Activated naive CD8-positive, alpha-beta T cell treated with anti-CD3 and anti-CD28 coated beads, Interleukin-2, amount 10 ng/mL, durations not matched to agents 7 days and 5 days (primary cell): ENCODE results near the gene SPOCD1. TPM values are rescaled to one million over a fixed set of nuclear protein-coding genes. Genes with fewer than 3 reads are reported as not detected.
"Not testable (repeated sequence)": the region's sequence is repeated elsewhere in the genome, so short reads cannot be mapped to it uniquely, and the experiment has no call there.

Experiments
- ATAC-seq: fragments of 150-1000 bp; cut with Tn5 transposase; one replicate; pipeline ENCODE4 v1.10.0; 2021; ENCODE audit warnings: low read depth, moderate library complexity
- POLR2A ChIA-PET: fragments of 350-600 bp; sonication (Branson Sonifier 250); formaldehyde crosslinking; loops from one replicate; lab custom pipeline; 2021; ENCODE audit warnings: antibody characterized with exemption; lab: Charles Lee
- DNase-seq: peaks from one replicate; pipeline ENCODE4 v3.0.0; 2021
- H3K27ac Mint-ChIP-seq: one replicate; pipeline ENCODE4 v1.8.0; 2022; ENCODE audit warnings: mild to moderate bottlenecking, mixed read lengths
- H3K27me3 Mint-ChIP-seq: one replicate; pipeline ENCODE4 v1.8.0; 2022; ENCODE audit warnings: mild to moderate bottlenecking, moderate library complexity, mixed read lengths
- H3K36me3 Mint-ChIP-seq: one replicate; pipeline ENCODE4 v1.8.0; 2021; ENCODE audit warnings: mild to moderate bottlenecking, mixed read lengths
- H3K4me1 Mint-ChIP-seq: one replicate; pipeline ENCODE4 v1.8.0; 2021; ENCODE audit warnings: mixed read lengths
- H3K4me3 Mint-ChIP-seq: one replicate; pipeline ENCODE4 v1.8.0; 2022; ENCODE audit warnings: mild to moderate bottlenecking, moderate library complexity, mixed read lengths
- H3K9me3 Mint-ChIP-seq: one replicate; pipeline ENCODE4 v1.8.0; 2021; ENCODE audit warnings: mixed read lengths
- total RNA-seq, 2 experiments: library from RNA; stranded (reverse); gene quantifications; one replicate each; pipeline ENCODE4 v1.2.3, GENCODE V29; 2021

SPOCD1 gene
- total RNA-seq, 2 experiments from 2014 or later, result 0.34 to 0.36 TPM

- POLR2A ChIA-PET, H3K36me3 Mint-ChIP-seq, H3K4me3 Mint-ChIP-seq, ATAC-seq, H3K9me3 Mint-ChIP-seq, H3K27me3 Mint-ChIP-seq, H3K4me1 Mint-ChIP-seq, DNase-seq, H3K27ac Mint-ChIP-seq: not testable (repeated sequence)
These were observed 4.4 kb upstream of the SPOCD1 start for GRCh38 chr1:31820196-31820595.

GRCh38 chr1:31818206-31818605 lies 2.4 kb upstream of the SPOCD1 start:
- no peak overlapping the region for H3K4me3 Mint-ChIP-seq
- no peak for ATAC-seq
- H3K4me1 Mint-ChIP-seq, result peaks cover 5% of the 10 kb centered on the region
- DNase-seq, result no peak
- no peaks in the 10 kb centered on the region for H3K36me3 Mint-ChIP-seq
- H3K9me3 Mint-ChIP-seq, result no peaks in the 10 kb centered on the region
- H3K27ac Mint-ChIP-seq, result no peak overlapping the region
- no peaks in the 10 kb centered on the region for H3K27me3 Mint-ChIP-seq
- POLR2A ChIA-PET, result interaction anchor here (0.9 kb wide), 1 partner anchor 120 kb away, joined by 3 read pairs; the partner anchor contains the start of gene PTP4A2

- not testable (repeated sequence) for DNase-seq
These were observed 1.1 kb upstream of the SPOCD1 start for GRCh38 chr1:31816947-31817346.

GRCh38 chr1:31816501-31816900 lies 679 bp upstream of the SPOCD1 start:
- ATAC-seq, DNase-seq, H3K27ac Mint-ChIP-seq, H3K36me3 Mint-ChIP-seq, H3K9me3 Mint-ChIP-seq, H3K4me1 Mint-ChIP-seq, H3K4me3 Mint-ChIP-seq, H3K27me3 Mint-ChIP-seq: not testable (repeated sequence)
- POLR2A ChIA-PET, result interaction anchor here (1.5 kb wide), 1 partner anchor 148 kb away, joined by 6 read pairs; no protein-coding TSS in a partner anchor

More at GRCh38 chr1:31816947-31817346, 1.1 kb upstream of the SPOCD1 start:
- H3K36me3 Mint-ChIP-seq, H3K9me3 Mint-ChIP-seq, H3K4me3 Mint-ChIP-seq, H3K27ac Mint-ChIP-seq, ATAC-seq, H3K4me1 Mint-ChIP-seq, H3K27me3 Mint-ChIP-seq: not testable (repeated sequence)
- POLR2A ChIA-PET, result interaction anchor here (0.6 to 1.5 kb wide), 3 partner anchors 12 to 147 kb away, joined by 3 to 6 read pairs (median 4); no protein-coding TSS in a partner anchor

- DNase-seq (no peak), ATAC-seq (no peak)
- no peak overlapping the region for H3K4me3 Mint-ChIP-seq
- no peaks in the 10 kb centered on the region for H3K9me3 Mint-ChIP-seq
- H3K36me3 Mint-ChIP-seq, result no peaks in the 10 kb centered on the region
- no peak overlapping the region for H3K27ac Mint-ChIP-seq
- H3K4me1 Mint-ChIP-seq, result peaks cover 7% of the 10 kb centered on the region
- POLR2A ChIA-PET, result interaction anchor here (0.9 to 1.7 kb wide), 3 partner anchors 33 to 149 kb away, joined by 3 to 8 read pairs (median 6); partner anchors contain the start of gene PTP4A2
- no peaks in the 10 kb centered on the region for H3K27me3 Mint-ChIP-seq
These were observed 546 bp downstream of the SPOCD1 start for GRCh38 chr1:31815307-31815645.

- ATAC-seq (no peak), DNase-seq (no peak)
- no peaks in the 10 kb centered on the region for H3K27me3 Mint-ChIP-seq
- no peaks in the 10 kb centered on the region for H3K36me3 Mint-ChIP-seq
- POLR2A ChIA-PET, result interaction anchor here (0.5 to 1.7 kb wide), 3 partner anchors 29 to 123 kb away, joined by 3 to 8 read pairs (median 3); partner anchors contain the start of gene PTP4A2
- no peaks in the 10 kb centered on the region for H3K9me3 Mint-ChIP-seq
- H3K4me1 Mint-ChIP-seq, result peaks cover 7% of the 10 kb centered on the region
- no peak overlapping the region for H3K4me3 Mint-ChIP-seq
- peak overlapping the region; percentile 38 for H3K27ac Mint-ChIP-seq
These were observed 1.1 kb downstream of the SPOCD1 start for GRCh38 chr1:31814631-31815306.

GRCh38 chr1:31814041-31814511 lies 1.7 kb downstream of the SPOCD1 start:
- POLR2A ChIA-PET, result interaction anchor here (0.5 to 1.7 kb wide), 3 partner anchors 30 to 124 kb away, joined by 3 to 8 read pairs (median 3); partner anchors contain the start of gene PTP4A2
- H3K27ac Mint-ChIP-seq, result no peak overlapping the region
- ATAC-seq (no peak), DNase-seq (no peak)
- H3K36me3 Mint-ChIP-seq, result no peaks in the 10 kb centered on the region
- H3K4me1 Mint-ChIP-seq, result peaks cover 7% of the 10 kb centered on the region
- H3K27me3 Mint-ChIP-seq, result no peaks in the 10 kb centered on the region
- no peak overlapping the region for H3K4me3 Mint-ChIP-seq
- no peaks in the 10 kb centered on the region for H3K9me3 Mint-ChIP-seq

- H3K4me1 Mint-ChIP-seq, result peaks cover 7% of the 10 kb centered on the region
- no peak overlapping the region for H3K27ac Mint-ChIP-seq
- POLR2A ChIA-PET, result no interaction called here
- no peak for ATAC-seq
- peaks cover 2% of the 10 kb centered on the region for H3K27me3 Mint-ChIP-seq
- no peaks in the 10 kb centered on the region for H3K9me3 Mint-ChIP-seq
- no peaks in the 10 kb centered on the region for H3K36me3 Mint-ChIP-seq
- H3K4me3 Mint-ChIP-seq, result no peak overlapping the region
- no peak for DNase-seq
These were observed 3.5 kb downstream of the SPOCD1 start for GRCh38 chr1:31812158-31812829.

GRCh38 chr1:31811605-31812004 lies 4.2 kb downstream of the SPOCD1 start:
- H3K27ac Mint-ChIP-seq, result no peak overlapping the region
- H3K4me3 Mint-ChIP-seq, result no peak overlapping the region
- POLR2A ChIA-PET, result no interaction called here

GRCh38 chr1:31809698-31810097 lies 6.1 kb downstream of the SPOCD1 start:
- POLR2A ChIA-PET, result no interaction called here
- Mint-ChIP-seq H3K4me1 (peaks cover 1% of the 10 kb centered on the region), H3K36me3 (no peaks in the 10 kb centered on the region), H3K4me3 (no peak overlapping the region), H3K27ac (no peak overlapping the region), H3K27me3 (peaks cover 4% of the 10 kb centered on the region), H3K9me3 (no peaks in the 10 kb centered on the region)
- ATAC-seq (no peak), DNase-seq (no peak)

More at GRCh38 chr1:31811605-31812004, 4.2 kb downstream of the SPOCD1 start:
- Mint-ChIP-seq H3K36me3 (no peaks in the 10 kb centered on the region), H3K9me3 (no peaks in the 10 kb centered on the region), H3K27me3 (peaks cover 2% of the 10 kb centered on the region), H3K4me1 (peaks cover 7% of the 10 kb centered on the region)
- DNase-seq (no peak), ATAC-seq (no peak)

- Mint-ChIP-seq H3K27me3 (peaks cover 20% of the 10 kb centered on the region), H3K4me3 (no peak overlapping the region), H3K9me3 (no peaks in the 10 kb centered on the region), H3K4me1 (peaks cover 3% of the 10 kb centered on the region), H3K36me3 (no peaks in the 10 kb centered on the region), H3K27ac (no peak overlapping the region)
- POLR2A ChIA-PET, result no interaction called here
- no peak for DNase-seq
- ATAC-seq, result no peak
These were observed 8.4 kb downstream of the SPOCD1 start for GRCh38 chr1:31807273-31808048.

GRCh38 chr1:31805318-31805717 lies 10.5 kb downstream of the SPOCD1 start:
- POLR2A ChIA-PET, result interaction anchor here (0.5 to 0.7 kb wide), 4 partner anchors 12 to 200 kb away, joined by 3 to 7 read pairs (median 3); no protein-coding TSS in a partner anchor
- no peaks in the 10 kb centered on the region for H3K36me3 Mint-ChIP-seq
- H3K4me3 Mint-ChIP-seq, result no peak overlapping the region
- peaks cover 2% of the 10 kb centered on the region for H3K4me1 Mint-ChIP-seq
- ATAC-seq (no peak), DNase-seq (no peak)
- no peak overlapping the region for H3K27ac Mint-ChIP-seq
- peaks cover 22% of the 10 kb centered on the region for H3K27me3 Mint-ChIP-seq
- H3K9me3 Mint-ChIP-seq, result no peaks in the 10 kb centered on the region

GRCh38 chr1:31804098-31804497 lies 11.7 kb downstream of the SPOCD1 start:
- peaks cover 2% of the 10 kb centered on the region for H3K4me1 Mint-ChIP-seq
- H3K36me3 Mint-ChIP-seq, result no peaks in the 10 kb centered on the region
- H3K9me3 Mint-ChIP-seq, result no peaks in the 10 kb centered on the region
- H3K27ac Mint-ChIP-seq, result no peak overlapping the region
- ATAC-seq (no peak), DNase-seq (no peak)
- no peak overlapping the region for H3K4me3 Mint-ChIP-seq
- POLR2A ChIA-PET, result no interaction called here
- H3K27me3 Mint-ChIP-seq, result peaks cover 22% of the 10 kb centered on the region
